Right lobe of liver (tissue), 4 donors: Measurements from ENCODE around the gene TSC22D1.

Experiments
- CTCF ChIP-seq, 4 donors: fragments of 200-600 bp in 3 of 4; fragments of 450-650 bp in 1 of 4; IDR thresholded peaks; one replicate each; pipeline versions ENCODE4 v1.5.1 to v1.8.0; 2016 to 2022; ENCODE audit warnings: antibody characterized with exemption in 4 of 4, mild to moderate bottlenecking in 2 of 4
- POLR2A ChIP-seq: fragments of 450-650 bp; IDR thresholded peaks from one replicate; pipeline ENCODE4 v1.6.1; 2017; ENCODE audit warnings: antibody characterized with exemption, mild to moderate bottlenecking
- donor health status: DM: no; HTN: no; CAD: no.
- donor health status: DM: no; HTN: no; CAD: no.
- donor health status: DM: no; HTN: yes; CAD: no.

GRCh38 chr13:44396701-44397580, 179.2 kb downstream of the TSC22D1 start:
- TF ChIP-seq CTCF (IDR thresholded peaks at IDR 0.05) (no peak), POLR2A (no peak)
